Mesodermal cell (in vitro differentiated cells): Measurements from ENCODE around the gene ACSL6.

ENCODE experiments used
- H3K27ac ChIP-seq: 2 replicates; pipeline ENCODE4 v1.7.0; 2013; ENCODE audit warnings: mild to moderate bottlenecking, low read depth, low read length, moderate library complexity; ENCODE audit not compliant: severe bottlenecking
- H3K36me3 ChIP-seq: 2 replicates; pipeline ENCODE4 v1.7.1; 2013; ENCODE audit warnings: mild to moderate bottlenecking, low read length, moderate library complexity; ENCODE audit not compliant: control insufficient read depth, insufficient read depth
- H3K4me1 ChIP-seq: one replicate; pipeline ENCODE4 v1.7.1; 2013; ENCODE audit warnings: mild to moderate bottlenecking, low read length; ENCODE audit not compliant: insufficient read depth, control insufficient read depth, poor library complexity, severe bottlenecking
- H3K4me3 ChIP-seq: 2 replicates; pipeline ENCODE4 v1.7.0; 2013; ENCODE audit warnings: low read length, control low read depth, mild to moderate bottlenecking; ENCODE audit not compliant: insufficient read depth, poor library complexity, severe bottlenecking; ENCODE audit errors: extremely low read depth
- H3K9me3 ChIP-seq: 2 replicates; pipeline ENCODE4 v1.7.1; 2013; ENCODE audit warnings: mild to moderate bottlenecking, low read length, moderate library complexity; ENCODE audit not compliant: control insufficient read depth
- WGBS, 2 experiments: methylation state at CpG; one replicate each; pipeline ENCODE4 v1.1.5; 2013; ENCODE audit warnings: missing lambda C conversion rate in 2 of 2; ENCODE audit not compliant: insufficient coverage in 2 of 2; 5-methylcytosine and 5-hydroxymethylcytosine counted together

Gene ACSL6

DNA sequence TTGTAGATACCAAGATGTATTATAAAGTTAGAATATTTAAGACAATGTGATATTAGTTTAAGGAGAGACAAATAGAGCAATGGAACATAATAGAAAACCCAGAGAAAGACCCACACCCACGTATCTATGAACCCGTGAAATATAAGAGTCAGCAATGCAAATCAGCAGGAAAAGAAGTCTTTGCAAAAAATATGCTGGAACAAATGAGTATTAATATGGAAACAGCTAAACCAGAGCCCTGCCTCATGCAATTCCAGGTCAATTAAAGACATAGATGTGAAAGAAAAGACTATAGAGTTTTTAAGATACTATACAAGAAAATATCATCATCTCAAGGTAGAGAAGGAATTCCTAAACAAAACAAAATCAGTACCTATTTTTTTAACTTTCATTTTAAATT, 25.9 kb upstream of the ACSL6 start:
- H3K27ac ChIP-seq = no peak overlapping the region
- H3K4me1 ChIP-seq = no peaks in the 10 kb centered on the region
- H3K4me3 ChIP-seq = no peak overlapping the region
- 20% methylated on average over 1 of the region's 2 CpGs; no CpG with 5 or more reads in 1 of the 2 experiments for WGBS, 2 experiments
- H3K9me3 ChIP-seq = no peaks in the 10 kb centered on the region
- H3K36me3 ChIP-seq = no peaks in the 10 kb centered on the region

DNA sequence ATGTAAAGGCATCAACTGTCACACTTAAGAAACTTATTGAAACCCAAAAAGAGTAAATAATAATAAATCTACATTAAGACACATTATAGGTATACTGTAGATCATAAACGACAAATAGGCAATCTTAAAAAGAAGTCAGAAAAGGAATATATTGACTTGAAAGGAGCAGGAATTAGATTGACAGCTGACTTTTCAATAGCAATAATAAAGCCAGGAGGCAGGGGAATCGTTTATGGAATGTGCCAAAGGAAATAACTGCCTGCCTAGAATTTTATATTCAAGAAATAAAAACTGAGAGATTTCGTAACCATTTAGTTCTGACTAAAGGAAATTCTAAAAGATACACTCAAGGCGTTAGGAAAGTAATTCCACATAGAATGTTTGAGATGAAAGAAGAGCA, 21.7 kb upstream of the ACSL6 start:
- no peaks in the 10 kb centered on the region for H3K36me3 ChIP-seq
- no peak overlapping the region for H3K4me3 ChIP-seq
- 40 to 50% methylated on average over 1 of the region's 4 CpGs for WGBS, 2 experiments
- H3K27ac ChIP-seq = no peak overlapping the region
- no peaks in the 10 kb centered on the region for H3K9me3 ChIP-seq
- H3K4me1 ChIP-seq = no peaks in the 10 kb centered on the region

DNA sequence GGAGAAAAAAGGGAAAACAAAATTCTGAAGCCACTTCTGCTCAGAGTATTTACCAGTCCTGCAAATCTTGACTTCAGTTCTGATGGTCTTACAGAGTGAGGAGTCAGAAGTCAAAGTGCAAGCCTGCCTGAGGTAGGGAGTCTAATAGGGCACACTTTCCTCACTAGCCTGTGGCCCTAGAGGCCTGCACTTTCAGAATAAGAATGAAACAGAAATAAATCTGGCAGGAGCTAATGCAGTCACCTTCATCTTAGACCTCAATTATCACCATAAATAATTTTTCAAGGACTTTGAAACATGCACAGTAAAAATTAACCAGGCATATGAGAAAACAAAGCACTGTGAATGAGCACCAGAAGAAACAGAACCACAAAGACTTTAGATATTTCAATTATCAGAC, 20.7 kb upstream of the ACSL6 start:
- Histone ChIP-seq H3K27ac (no peak overlapping the region), H3K9me3 (no peaks in the 10 kb centered on the region), H3K4me1 (no peaks in the 10 kb centered on the region), H3K4me3 (no peak overlapping the region), H3K36me3 (no peaks in the 10 kb centered on the region)

DNA sequence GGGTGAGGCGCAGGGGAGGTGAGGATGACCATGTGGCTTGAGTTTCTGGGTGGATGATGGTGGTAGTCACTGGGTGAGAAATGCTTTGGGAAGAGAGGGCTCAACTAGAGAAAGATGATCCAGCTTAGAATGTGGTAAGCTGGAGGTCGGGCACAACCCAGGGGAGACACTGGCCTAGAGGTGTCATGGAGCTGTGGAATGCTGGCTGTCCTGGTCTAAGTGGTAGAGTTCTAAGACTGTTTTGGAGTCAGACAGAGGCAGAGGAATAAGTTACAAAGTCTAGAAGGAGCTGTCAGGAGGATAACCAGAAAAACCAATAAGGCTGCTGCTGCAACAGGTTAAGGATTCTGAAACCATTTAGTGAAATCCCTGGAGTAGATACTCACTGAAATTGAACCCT, 19.2 kb upstream of the ACSL6 start:
- Histone ChIP-seq H3K4me1 (no peaks in the 10 kb centered on the region), H3K36me3 (no peaks in the 10 kb centered on the region), H3K27ac (no peak overlapping the region), H3K9me3 (no peaks in the 10 kb centered on the region), H3K4me3 (no peak overlapping the region)
- 89 to 95% methylated on average over 1 to 2 of the region's 2 CpGs for WGBS, 2 experiments

DNA sequence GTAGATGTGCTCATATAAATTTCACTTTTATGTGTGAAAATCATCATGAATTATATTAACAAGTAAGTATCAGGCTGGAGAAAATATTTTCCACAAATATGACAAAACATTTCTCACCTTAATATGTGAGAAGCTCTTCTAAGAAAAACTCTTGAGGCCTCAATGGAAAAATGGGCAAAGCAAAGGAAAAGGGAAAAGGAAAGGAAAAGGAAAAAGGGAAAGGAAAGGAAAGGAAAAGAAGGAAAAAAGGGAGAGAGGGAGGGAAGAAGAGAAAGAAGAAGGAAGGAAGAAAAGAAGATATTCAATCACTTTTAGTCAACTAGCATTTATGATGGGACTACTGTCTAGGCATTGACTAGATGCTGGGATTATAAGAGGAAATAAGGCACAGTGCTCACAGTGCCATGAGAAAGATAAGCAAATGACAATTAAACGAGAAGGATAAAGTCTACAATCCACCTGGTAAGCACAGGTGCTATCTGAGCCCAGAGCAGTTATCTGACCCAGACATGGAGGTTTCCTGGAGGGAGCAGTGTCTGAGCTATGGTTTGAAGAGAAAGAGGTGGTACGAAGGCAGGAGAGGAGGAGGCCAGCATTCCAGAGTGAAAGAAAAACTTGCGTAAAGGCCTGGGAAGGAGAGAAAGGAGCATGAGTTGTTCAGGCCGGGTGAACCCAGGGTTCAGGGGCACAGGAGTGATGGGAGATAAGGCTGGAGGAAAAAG, 18.3 kb upstream of the ACSL6 start:
- Histone ChIP-seq H3K9me3 (no peaks in the 10 kb centered on the region), H3K4me3 (no peak overlapping the region), H3K27ac (no peak overlapping the region), H3K36me3 (no peaks in the 10 kb centered on the region), H3K4me1 (no peaks in the 10 kb centered on the region)
- WGBS, 2 experiments = 84 to 88% methylated on average over 4 of the region's 4 CpGs

DNA sequence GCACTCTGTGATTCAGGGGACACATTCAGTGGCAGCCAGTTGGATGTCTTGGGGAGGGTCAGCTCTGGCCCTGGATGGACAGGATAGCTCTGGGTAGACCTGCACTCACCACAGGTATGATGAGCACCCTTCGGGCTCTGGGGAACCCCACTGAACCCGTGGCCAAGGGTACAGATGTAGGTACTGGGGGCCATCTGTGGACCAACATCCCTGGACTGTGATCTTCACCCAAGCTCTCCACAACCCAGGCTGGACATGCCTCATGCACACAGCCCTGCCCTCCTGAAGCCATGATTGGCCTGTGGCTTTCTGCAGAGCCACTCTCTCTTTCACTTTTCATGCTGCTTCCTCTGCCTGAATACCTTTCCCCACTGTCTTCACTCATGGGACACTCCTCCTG, 15.6 kb upstream of the ACSL6 start:
- Histone ChIP-seq H3K4me3 (no peak overlapping the region), H3K36me3 (no peaks in the 10 kb centered on the region), H3K4me1 (no peaks in the 10 kb centered on the region), H3K9me3 (no peaks in the 10 kb centered on the region), H3K27ac (no peak overlapping the region)
- WGBS, 2 experiments = 78 to 92% methylated on average over 2 of the region's 2 CpGs

DNA sequence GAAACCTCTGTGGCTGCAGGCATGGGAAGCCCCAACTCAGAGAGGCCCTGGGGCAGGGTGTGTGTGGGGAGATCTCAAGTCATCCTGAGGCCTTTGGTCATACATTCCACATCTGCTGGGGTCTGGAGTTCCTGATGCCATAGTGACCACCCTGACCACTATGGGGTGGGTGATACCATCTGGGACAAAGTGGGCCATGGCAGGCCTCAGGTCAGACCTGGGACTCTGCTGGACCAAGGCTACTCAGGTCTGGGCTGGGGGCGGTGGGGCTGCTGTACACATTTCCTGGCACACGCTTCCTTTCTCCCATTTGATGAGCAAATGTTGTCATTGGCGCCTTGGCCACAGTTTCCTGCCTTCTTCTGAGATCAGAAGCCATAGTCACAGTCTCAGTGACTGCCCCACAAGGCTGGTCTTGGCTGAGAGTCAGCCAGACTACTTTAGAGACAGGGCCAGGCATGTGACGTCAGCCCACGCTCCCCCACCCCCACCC, 15.1 kb upstream of the ACSL6 start:
- H3K4me3 ChIP-seq = no peak overlapping the region
- no peaks in the 10 kb centered on the region for H3K36me3 ChIP-seq
- no peaks in the 10 kb centered on the region for H3K4me1 ChIP-seq
- no peaks in the 10 kb centered on the region for H3K9me3 ChIP-seq
- H3K27ac ChIP-seq = no peak overlapping the region
- 83 to 94% methylated on average over 3 of the region's 5 CpGs for whole genome bisulfite sequencing, 2 experiments

DNA sequence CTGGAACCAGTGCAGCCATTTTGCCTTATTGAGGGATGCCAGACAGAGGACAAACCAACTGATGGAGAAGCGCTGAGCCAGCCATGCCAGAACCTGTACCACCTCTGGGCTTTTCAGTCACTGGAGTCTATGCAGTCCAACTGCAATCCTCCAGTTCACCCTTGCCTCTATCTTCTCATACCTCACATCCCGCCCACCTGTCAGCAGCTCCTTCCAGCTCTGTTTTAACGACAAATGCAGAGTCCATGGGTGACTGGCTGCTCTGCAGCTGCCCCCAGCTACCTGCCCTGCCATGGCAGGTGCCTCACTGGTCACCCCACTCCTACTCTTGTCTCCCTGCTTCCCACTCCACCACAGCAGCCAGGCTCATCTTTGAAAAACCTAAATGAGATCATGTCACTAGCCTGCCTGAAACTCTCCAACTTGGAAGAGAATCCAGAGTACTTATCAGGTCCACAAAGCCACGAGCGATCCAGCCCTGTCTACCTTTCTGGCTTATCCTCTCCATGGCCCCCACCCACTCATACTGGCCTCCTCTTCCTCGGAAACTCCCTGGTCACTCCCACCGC, 14.0 kb upstream of the ACSL6 start:
- Histone ChIP-seq H3K4me3 (no peak overlapping the region), H3K36me3 (no peaks in the 10 kb centered on the region), H3K27ac (no peak overlapping the region), H3K9me3 (no peaks in the 10 kb centered on the region), H3K4me1 (no peaks in the 10 kb centered on the region)
- WGBS, 2 experiments = 85 to 90% methylated on average over 4 to 7 of the region's 7 CpGs

DNA sequence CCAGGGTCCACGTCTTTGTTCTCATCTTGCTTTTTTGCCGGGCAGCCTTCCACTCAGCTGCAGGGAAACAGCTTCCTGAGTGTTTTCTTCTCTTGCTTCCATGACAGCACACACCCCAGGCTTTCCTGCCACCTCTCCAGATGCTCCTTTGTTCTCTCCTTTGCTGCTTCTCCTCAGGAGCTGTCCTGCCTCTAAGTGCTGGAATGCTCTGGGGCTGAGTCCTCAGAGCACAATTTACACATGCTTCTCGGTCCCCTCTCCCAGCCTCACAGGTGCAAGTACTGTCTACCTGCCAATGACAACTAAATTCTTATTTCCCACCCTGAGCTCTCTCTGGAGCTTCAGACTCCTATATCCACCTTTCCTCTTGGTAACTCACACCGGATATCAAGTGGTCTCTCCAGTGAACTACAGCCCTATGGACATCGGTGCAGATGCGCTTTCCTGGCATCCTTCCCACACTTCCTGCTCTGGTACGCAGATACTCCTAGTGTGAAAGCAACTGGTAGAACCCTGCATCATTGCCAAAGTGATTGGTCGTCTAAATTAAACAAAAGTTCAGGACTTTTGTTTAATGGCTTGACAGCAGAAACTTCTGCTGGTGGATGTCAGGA, 13.4 kb upstream of the ACSL6 start:
- H3K4me3 ChIP-seq = no peak overlapping the region
- no peaks in the 10 kb centered on the region for H3K9me3 ChIP-seq
- H3K4me1 ChIP-seq = no peaks in the 10 kb centered on the region
- no peaks in the 10 kb centered on the region for H3K36me3 ChIP-seq
- WGBS, 2 experiments = 80 to 84% methylated on average over 7 to 8 of the region's 8 CpGs
- H3K27ac ChIP-seq = no peak overlapping the region

DNA sequence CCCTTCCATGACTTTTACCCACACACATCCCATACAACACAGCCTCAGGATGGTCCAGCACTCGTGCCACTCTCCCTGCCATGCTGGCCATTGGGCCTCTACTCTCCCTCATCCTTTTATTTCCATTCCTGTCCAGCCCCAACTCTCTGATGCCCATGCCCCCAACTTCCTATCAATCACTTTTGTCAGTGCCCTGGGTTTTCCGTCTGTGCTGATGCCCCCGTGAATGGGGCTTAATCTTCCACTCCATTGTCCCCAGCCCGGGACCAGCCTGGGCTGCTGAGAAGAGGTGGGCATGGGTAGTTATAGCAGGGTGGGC, 12.6 kb upstream of the ACSL6 start:
- Histone ChIP-seq H3K36me3 (no peaks in the 10 kb centered on the region), H3K27ac (no peak overlapping the region), H3K9me3 (no peaks in the 10 kb centered on the region), H3K4me1 (no peaks in the 10 kb centered on the region), H3K4me3 (no peak overlapping the region)
- WGBS, 2 experiments = 83 to 100% methylated on average over 1 to 3 of the region's 4 CpGs
